Endothelial cell of umbilical vein (primary cell): ENCODE data around the gene UBASH3A. TPM values are rescaled to one million over a fixed set of nuclear protein-coding genes. Genes with fewer than 3 reads are reported as not detected.

Experiments
- BruUV-seq: library from RNA; stranded (reverse); fragments of 400-500 nt; replicated peaks from 2 replicates; lab custom pipeline; 2021; lab: Mats Ljungman, UMichigan
- CTCF ChIA-PET: fragments of 300-600, 350-600 bp; sonication (Branson Sonifier 250); formaldehyde crosslinking; loops from one replicate; lab custom pipeline; 2021; ENCODE audit warnings: antibody characterized with exemption, inconsistent platforms; lab: Charles Lee
- POLR2A ChIA-PET: fragments of 300-600, 350-600 bp; sonication (Branson Sonifier 250); formaldehyde crosslinking; loops from one replicate; lab custom pipeline; 2021; ENCODE audit warnings: antibody characterized with exemption, inconsistent platforms; lab: Charles Lee
- DNase-seq: peaks from one replicate; pipeline ENCODE4 v3.0.0-alpha.2; 2011; ENCODE audit warnings: low read depth, low spot score
- FAIRE-seq: peaks from 2 replicates; lab custom pipeline; 2011; peaks lifted over from hg19 to GRCh38; lab: Jason Lieb, UNC
- H2AFZ ChIP-seq: 2 replicates; pipeline ENCODE4 v1.6.0; 2012; ENCODE audit warnings: low read depth, low read length, control low read depth, inconsistent platforms
- H3K27ac ChIP-seq: 2 replicates; pipeline ENCODE4 v1.5.1; 2011; ENCODE audit warnings: low read depth, mild to moderate bottlenecking, control low read depth, low read length, moderate library complexity; ENCODE audit not compliant: insufficient read depth
- H3K27me3 ChIP-seq, 2 experiments: 2 replicates each; pipeline versions ENCODE4 v1.6.0 to v1.6.1; 2011; ENCODE audit warnings: low read length in 2 of 2, mixed read lengths in 1 of 2; ENCODE audit not compliant: control insufficient read depth in 2 of 2, insufficient read depth in 2 of 2
- H3K36me3 ChIP-seq, 2 experiments: 2 replicates in 1 of 2; 3 replicates in 1 of 2; pipeline ENCODE4 v1.5.1; 2011; ENCODE audit warnings: low read length in 2 of 2, mild to moderate bottlenecking in 1 of 2, moderate library complexity in 1 of 2; ENCODE audit not compliant: control insufficient read depth in 2 of 2, insufficient read depth in 2 of 2; ENCODE audit errors: extremely low read depth in 1 of 2
- H3K4me1 ChIP-seq: 3 replicates; pipeline ENCODE4 v1.5.1; 2011; ENCODE audit warnings: mild to moderate bottlenecking, low read length; ENCODE audit not compliant: control insufficient read depth, insufficient read depth; ENCODE audit errors: extremely low read depth
- H3K4me2 ChIP-seq: 2 replicates; pipeline ENCODE4 v1.6.1; 2011; ENCODE audit warnings: low read length, control low read depth, mixed read lengths; ENCODE audit not compliant: insufficient read depth
- H3K4me3 ChIP-seq, 3 experiments: fragments of 200-600 bp in 1 of 3; sonication (generic), shearing (Covaris generic) in 1 of 3; replicated peaks in 1 of 3; 2 replicates each; pipeline ENCODE4 v1.5.1; 2011 to 2016; ENCODE audit warnings: control low read depth in 3 of 3, low read length in 3 of 3, mild to moderate bottlenecking in 2 of 3, inconsistent platforms in 1 of 3, low read depth in 1 of 3, moderate library complexity in 1 of 3; ENCODE audit not compliant: insufficient read depth in 1 of 3
- H3K79me2 ChIP-seq: 2 replicates; pipeline ENCODE4 v1.6.0; 2012; ENCODE audit warnings: low read length, inconsistent platforms; ENCODE audit not compliant: control insufficient read depth, insufficient read depth
- H3K9ac ChIP-seq: replicated peaks from 2 replicates; pipeline ENCODE3; 2011; ENCODE audit warnings: low read length, control low read depth; ENCODE audit not compliant: insufficient read depth; ENCODE audit errors: extremely low read depth
- H3K9me1 ChIP-seq: replicated peaks from 3 replicates; pipeline ENCODE4 v1.6.0; 2011; ENCODE audit warnings: mild to moderate bottlenecking, low read length; ENCODE audit not compliant: control insufficient read depth, insufficient read depth; ENCODE audit errors: extremely low read depth
- H3K9me3 ChIP-seq: replicated peaks from 2 replicates; pipeline ENCODE4 v1.5.1; 2012; ENCODE audit warnings: low read length, inconsistent platforms; ENCODE audit not compliant: control insufficient read depth, insufficient read depth
- H4K20me1 ChIP-seq: replicated peaks from 2 replicates; pipeline ENCODE3; 2011; ENCODE audit warnings: mild to moderate bottlenecking, low read length; ENCODE audit not compliant: control insufficient read depth, insufficient read depth; ENCODE audit errors: extremely low read depth
- EZH2 ChIP-seq: IDR thresholded peaks from 2 replicates; pipeline ENCODE4 v1.6.1; 2012; ENCODE audit warnings: borderline replicate concordance, low read depth, mild to moderate bottlenecking, moderate library complexity, low read length, inconsistent platforms; ENCODE audit not compliant: severe bottlenecking
- FOS ChIP-seq: IDR thresholded peaks from 2 replicates; pipeline ENCODE4 v1.6.1; 2011; ENCODE audit warnings: mild to moderate bottlenecking, low read length, moderate library complexity, borderline replicate concordance; ENCODE audit not compliant: insufficient read depth
- GATA2 ChIP-seq: IDR thresholded peaks from 2 replicates; pipeline ENCODE4 v1.7.0; 2011; ENCODE audit warnings: low read depth, mild to moderate bottlenecking, moderate library complexity, mixed read lengths, low read length; ENCODE audit not compliant: insufficient read length, insufficient read depth
- JUN ChIP-seq: IDR thresholded peaks from 2 replicates; pipeline ENCODE4 v1.6.1; 2011; ENCODE audit warnings: borderline replicate concordance, low read depth; ENCODE audit not compliant: insufficient read length, insufficient read depth
- MYC ChIP-seq: IDR thresholded peaks from one replicate; pipeline ENCODE4 v1.6.1; 2011; ENCODE audit warnings: mild to moderate bottlenecking, low read depth, low read length
- POLR2A ChIP-seq: IDR thresholded peaks from 2 replicates; pipeline ENCODE4 v1.6.1; 2012; ENCODE audit warnings: low read depth, mild to moderate bottlenecking, control low read depth, low read length
- POLR2AphosphoS5 ChIP-seq: IDR thresholded peaks from 2 replicates; pipeline ENCODE4 v1.6.1; 2012; ENCODE audit warnings: low read depth, mild to moderate bottlenecking, control low read depth, low read length, moderate library complexity; ENCODE audit not compliant: insufficient read depth
- dilution Hi-C: fragments of 300-500 bp; cut with MboI; formaldehyde crosslinking; loops from one replicate; pipeline ENCODE4 v1.15.0; 2019; ENCODE audit warnings: low sequenced_read_pairs; ENCODE audit not compliant: extremely low pct_ligation_motif_present
- intact Hi-C: fragments of 100-400 bp; cut with micrococcal nuclease; formaldehyde crosslinking; loops from one replicate; pipeline ENCODE4 v1.10.0; 2022
- polyA plus RNA-seq, 4 experiments: library from polyadenylated mRNA; depleted of rRNA in 3 of 4; stranded (reverse) in 3 of 4; unstranded in 1 of 4; fragments of >200 nt; gene quantifications; 2 replicates each; pipeline versions ENCODE4 v1.2.1 to v1.2.3, GENCODE V29; 2011 to 2012; ENCODE audit warnings: missing spikeins in 1 of 4
- total RNA-seq: library from RNA; stranded (reverse); gene quantifications from 2 replicates; pipeline ENCODE4 v1.2.3, GENCODE V29; 2021
- TF ChIP-seq, protein P1 (sequence below), 2 donors: IDR thresholded peaks; 1 replicate in 1 of 2; 2 replicates in 1 of 2; pipeline ENCODE4 v1.5.1; 2011; ENCODE audit warnings: low read length in 2 of 2, mild to moderate bottlenecking in 2 of 2, moderate library complexity in 2 of 2, control low read depth in 1 of 2, inconsistent platforms in 1 of 2, low read depth in 1 of 2; ENCODE audit not compliant: insufficient read depth in 1 of 2; ENCODE audit errors: extremely low read depth in 1 of 2
- TF ChIP-seq, protein P2 (sequence below): IDR thresholded peaks from 2 replicates; pipeline ENCODE4 v1.6.1; 2011; ENCODE audit not compliant: insufficient read depth, insufficient read length

The UBASH3A gene
- total and polyA plus RNA-seq, 2 donors (not counting 3 experiments of a cell fraction or from before 2014, with no cell fraction given): not detected

DNA sequence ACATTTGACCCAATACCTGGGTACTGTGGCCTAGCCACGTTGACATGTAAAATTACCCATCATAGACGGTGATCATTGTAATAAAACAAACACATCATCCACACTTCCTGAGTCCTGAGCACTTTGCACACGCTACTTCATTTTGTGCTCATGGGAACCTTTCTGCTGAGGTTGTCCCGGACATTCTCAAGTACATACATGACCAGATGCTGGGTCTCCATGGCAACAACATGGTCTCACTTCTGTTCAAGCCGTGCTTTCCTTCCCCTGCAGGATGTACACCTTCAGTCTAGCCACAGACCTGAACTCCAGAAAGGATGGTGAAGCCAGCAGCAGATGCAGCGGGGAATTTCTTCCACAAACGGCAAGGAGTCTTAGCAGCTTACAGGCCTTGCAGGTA, 22.7 kb downstream of the UBASH3A start:
- no peaks in the 10 kb centered on the region for H3K79me2 ChIP-seq
- no peak overlapping the region for H3K9ac ChIP-seq
- FAIRE-seq: no peak
- intact Hi-C loops: no loop called here
- H3K4me1 ChIP-seq: peaks cover 12% of the 10 kb centered on the region
- peaks cover 28 to 40% of the 10 kb centered on the region in 2 experiments for H3K27me3 ChIP-seq
- no peak overlapping the region for H2AFZ ChIP-seq
- dilution Hi-C loops: no loop called here
- H3K4me2 ChIP-seq: no peak overlapping the region
- DNase-seq: no peak
- no peak for TF ChIP-seq JUN
- TF ChIP-seq EZH2: no peak
- no peak for TF ChIP-seq POLR2AphosphoS5
- no peak for TF ChIP-seq POLR2A
- TF ChIP-seq, protein P1, sequence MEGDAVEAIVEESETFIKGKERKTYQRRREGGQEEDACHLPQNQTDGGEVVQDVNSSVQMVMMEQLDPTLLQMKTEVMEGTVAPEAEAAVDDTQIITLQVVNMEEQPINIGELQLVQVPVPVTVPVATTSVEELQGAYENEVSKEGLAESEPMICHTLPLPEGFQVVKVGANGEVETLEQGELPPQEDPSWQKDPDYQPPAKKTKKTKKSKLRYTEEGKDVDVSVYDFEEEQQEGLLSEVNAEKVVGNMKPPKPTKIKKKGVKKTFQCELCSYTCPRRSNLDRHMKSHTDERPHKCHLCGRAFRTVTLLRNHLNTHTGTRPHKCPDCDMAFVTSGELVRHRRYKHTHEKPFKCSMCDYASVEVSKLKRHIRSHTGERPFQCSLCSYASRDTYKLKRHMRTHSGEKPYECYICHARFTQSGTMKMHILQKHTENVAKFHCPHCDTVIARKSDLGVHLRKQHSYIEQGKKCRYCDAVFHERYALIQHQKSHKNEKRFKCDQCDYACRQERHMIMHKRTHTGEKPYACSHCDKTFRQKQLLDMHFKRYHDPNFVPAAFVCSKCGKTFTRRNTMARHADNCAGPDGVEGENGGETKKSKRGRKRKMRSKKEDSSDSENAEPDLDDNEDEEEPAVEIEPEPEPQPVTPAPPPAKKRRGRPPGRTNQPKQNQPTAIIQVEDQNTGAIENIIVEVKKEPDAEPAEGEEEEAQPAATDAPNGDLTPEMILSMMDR (IDR thresholded peaks at IDR 0.05; ENCODE audit: extremely low read depth in 1 of 2, insufficient read depth in 1 of 2, low read depth in 1 of 2, low read length in 2 of 2): no peak
- TF ChIP-seq GATA2: no peak
- TF ChIP-seq FOS: no peak
- TF ChIP-seq, protein P2, sequence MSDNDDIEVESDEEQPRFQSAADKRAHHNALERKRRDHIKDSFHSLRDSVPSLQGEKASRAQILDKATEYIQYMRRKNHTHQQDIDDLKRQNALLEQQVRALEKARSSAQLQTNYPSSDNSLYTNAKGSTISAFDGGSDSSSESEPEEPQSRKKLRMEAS: no peak
- TF ChIP-seq MYC: no peak
- ChIA-PET CTCF (no interaction called here), POLR2A (no interaction called here)
- no peaks in the 10 kb centered on the region for H4K20me1 ChIP-seq
- no peaks in the 10 kb centered on the region for H3K9me3 ChIP-seq
- BruUV-seq: no TSS peak
- H3K9me1 ChIP-seq: no peaks in the 10 kb centered on the region
- H3K4me3 ChIP-seq: no peak overlapping the region
- H3K36me3 ChIP-seq: no peaks in the 10 kb centered on the region
- no peak overlapping the region for H3K27ac ChIP-seq
